Jurkat, Clone E6-1 (cell line): Measurements from ENCODE around the gene BCL3.
A peak's percentile ranks its signal among the peaks of the same experiment; 100 is the strongest.
"Not testable (repeated sequence)": the region's sequence is repeated elsewhere in the genome, so short reads cannot be mapped to it uniquely, and the experiment has no call there.

ENCODE experiments used
- DNase-seq: peaks from one replicate; pipeline ENCODE4 v3.0.0-alpha.2; 2011; ENCODE audit warnings: low read depth, low spot score
- H3K4me3 ChIP-seq: 2 replicates; pipeline ENCODE4 v1.5.1; 2011; ENCODE audit warnings: mild to moderate bottlenecking, low read length, control low read depth, moderate library complexity

BCL3 gene

GRCh38 chr19:44719262-44719701 is 29.2 kb upstream of the BCL3 start:
- no peak for DNase-seq
- H3K4me3 ChIP-seq, result no peak overlapping the region

- DNase-seq, H3K4me3 ChIP-seq: not testable (repeated sequence)
Measured at GRCh38 chr19:44720396-44720795, 28.1 kb upstream of the BCL3 start.

DNA sequence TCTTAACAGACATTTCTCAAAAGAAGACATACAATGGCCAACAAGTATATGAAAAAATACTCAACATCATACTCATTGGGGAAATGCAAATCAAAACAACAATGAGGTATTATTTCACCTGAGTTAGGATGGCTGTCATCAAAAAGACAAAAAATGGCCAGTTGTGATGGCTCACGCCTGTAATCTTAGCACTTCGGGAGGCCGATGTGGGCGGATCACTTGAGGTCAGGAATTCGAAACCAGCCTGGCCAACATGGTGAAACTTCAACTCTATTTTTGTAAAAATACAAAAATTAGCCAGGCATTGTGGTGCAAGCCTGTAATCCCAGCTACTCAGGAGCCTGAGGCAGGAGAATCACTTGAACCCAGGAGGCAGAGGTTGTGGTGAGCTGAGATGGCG is 27.6 kb upstream of the BCL3 start:
- DNase-seq, result no peak
- no peak overlapping the region for H3K4me3 ChIP-seq

GRCh38 chr19:44721369-44721768 is 27.1 kb upstream of the BCL3 start:
- H3K4me3 ChIP-seq, result not testable (repeated sequence)

DNA sequence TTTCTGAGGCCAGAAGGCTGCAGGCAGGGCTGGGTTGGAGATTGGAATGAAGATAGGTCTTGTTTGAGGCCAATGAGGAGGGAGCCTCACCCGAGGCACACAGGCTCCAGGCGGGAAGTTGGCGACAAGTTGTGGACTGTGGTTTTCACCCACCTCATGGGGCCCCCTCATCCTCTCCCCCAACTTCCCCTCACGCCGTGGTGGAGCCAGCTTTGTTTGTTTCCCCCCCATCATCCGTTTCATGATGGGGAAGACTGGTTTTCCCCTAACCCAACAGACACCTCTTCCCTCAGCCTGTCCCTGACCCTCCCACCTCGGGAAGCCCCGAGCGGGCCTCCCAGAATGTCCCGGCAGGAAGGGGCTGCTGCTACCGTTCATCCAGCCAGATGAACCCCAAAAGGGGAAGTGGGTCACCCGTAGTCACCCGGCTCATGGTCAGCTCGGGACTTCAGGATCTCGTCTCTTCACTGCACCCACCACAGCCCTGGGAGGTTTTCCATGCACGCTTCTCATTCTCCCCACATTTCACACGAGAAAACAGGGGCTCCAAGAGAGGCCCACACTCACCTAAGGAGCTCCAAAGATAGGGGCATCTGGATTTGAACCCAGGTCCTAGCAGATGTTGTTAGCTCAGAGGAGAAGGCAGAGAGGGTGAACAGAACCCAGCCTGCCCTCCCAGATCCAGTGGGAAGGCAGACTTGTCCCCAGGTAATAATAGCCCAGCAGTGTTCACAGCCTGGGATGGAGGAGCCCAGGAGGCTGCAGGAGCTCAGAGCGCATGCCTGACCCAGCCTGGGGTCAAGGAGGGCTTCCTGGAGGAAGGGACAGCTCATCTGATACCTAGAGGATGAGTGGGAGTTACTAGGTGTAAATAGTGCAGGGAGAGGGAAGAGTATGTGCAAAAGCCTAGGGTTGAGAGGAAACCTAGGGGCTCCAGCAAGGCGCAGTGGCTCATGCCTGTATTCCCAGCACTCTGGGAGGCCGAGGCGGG is 26.1 kb upstream of the BCL3 start:
- peak; percentile 30 for DNase-seq
- no peak overlapping the region for H3K4me3 ChIP-seq

More at GRCh38 chr19:44721369-44721768, 27.1 kb upstream of the BCL3 start:
- DNase-seq, result not testable (repeated sequence)

- no peak for DNase-seq
- no peak overlapping the region for H3K4me3 ChIP-seq
Measured at GRCh38 chr19:44723299-44723951, 25.1 kb upstream of the BCL3 start.

DNA sequence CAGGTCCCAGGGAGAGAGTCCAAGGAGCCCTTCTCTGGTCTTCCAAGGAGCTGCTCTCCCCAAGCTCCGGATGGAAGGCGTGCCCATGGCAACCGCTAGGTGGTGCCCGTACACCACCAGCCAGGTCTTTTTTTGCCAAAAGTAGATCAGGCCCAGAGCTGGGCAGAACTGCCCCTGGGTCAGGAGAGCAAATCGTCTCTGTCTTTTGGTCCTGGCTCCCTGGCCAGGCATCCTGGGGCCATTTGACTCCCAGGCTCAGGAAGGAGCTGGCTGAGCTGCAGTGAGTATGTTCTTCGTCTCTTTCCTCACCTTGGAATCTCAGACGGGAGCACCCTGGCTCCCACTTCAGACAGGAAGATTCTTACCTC is 24.6 kb upstream of the BCL3 start:
- peak; percentile 44 for DNase-seq
- H3K4me3 ChIP-seq, result no peak overlapping the region

GRCh38 chr19:44725251-44725650 is 23.3 kb upstream of the BCL3 start:
- H3K4me3 ChIP-seq, result no peak overlapping the region
- no peak for DNase-seq

- H3K4me3 ChIP-seq, result no peak overlapping the region
- no peak for DNase-seq
Measured at GRCh38 chr19:44725684-44726083, 22.8 kb upstream of the BCL3 start.

GRCh38 chr19:44726465-44726864 is 22.0 kb upstream of the BCL3 start:
- no peak for DNase-seq
- no peak overlapping the region for H3K4me3 ChIP-seq

GRCh38 chr19:44728178-44728577 is 20.3 kb upstream of the BCL3 start:
- no peak overlapping the region for H3K4me3 ChIP-seq
- DNase-seq, result no peak

GRCh38 chr19:44729516-44730033 is 18.9 kb upstream of the BCL3 start:
- DNase-seq, result no peak
- H3K4me3 ChIP-seq, result no peak overlapping the region

DNA sequence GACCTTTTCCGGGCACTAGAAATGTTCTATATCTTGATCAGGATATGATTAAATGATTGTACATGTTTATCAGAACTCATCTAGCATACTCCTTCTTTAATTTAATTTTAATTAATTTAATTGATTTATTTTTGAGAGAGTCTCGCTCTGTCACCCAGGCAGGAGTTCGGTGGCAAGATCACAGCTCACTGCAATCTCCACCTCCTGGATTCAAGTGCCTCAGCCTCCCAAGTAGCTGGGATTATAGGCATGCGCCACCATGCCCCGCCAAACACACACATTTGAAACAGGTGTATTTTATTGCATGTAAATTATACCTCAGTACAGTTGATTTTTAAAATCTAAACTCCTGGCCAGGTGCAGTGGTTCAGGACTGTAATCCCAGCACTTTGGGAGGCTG is 17.4 kb upstream of the BCL3 start:
- H3K4me3 ChIP-seq, result no peak overlapping the region
- DNase-seq, result no peak

- no peak for DNase-seq
- no peak overlapping the region for H3K4me3 ChIP-seq
Measured at GRCh38 chr19:44731622-44732021, 16.9 kb upstream of the BCL3 start.

GRCh38 chr19:44732235-44733014 is 16.1 kb upstream of the BCL3 start:
- no peak for DNase-seq

GRCh38 chr19:44734357-44734756 is 14.2 kb upstream of the BCL3 start:
- DNase-seq, result no peak
- no peak overlapping the region for H3K4me3 ChIP-seq

More at GRCh38 chr19:44732235-44733014, 16.1 kb upstream of the BCL3 start:
- H3K4me3 ChIP-seq, result no peak overlapping the region

GRCh38 chr19:44735011-44735410 is 13.5 kb upstream of the BCL3 start:
- no peak for DNase-seq
- no peak overlapping the region for H3K4me3 ChIP-seq

DNA sequence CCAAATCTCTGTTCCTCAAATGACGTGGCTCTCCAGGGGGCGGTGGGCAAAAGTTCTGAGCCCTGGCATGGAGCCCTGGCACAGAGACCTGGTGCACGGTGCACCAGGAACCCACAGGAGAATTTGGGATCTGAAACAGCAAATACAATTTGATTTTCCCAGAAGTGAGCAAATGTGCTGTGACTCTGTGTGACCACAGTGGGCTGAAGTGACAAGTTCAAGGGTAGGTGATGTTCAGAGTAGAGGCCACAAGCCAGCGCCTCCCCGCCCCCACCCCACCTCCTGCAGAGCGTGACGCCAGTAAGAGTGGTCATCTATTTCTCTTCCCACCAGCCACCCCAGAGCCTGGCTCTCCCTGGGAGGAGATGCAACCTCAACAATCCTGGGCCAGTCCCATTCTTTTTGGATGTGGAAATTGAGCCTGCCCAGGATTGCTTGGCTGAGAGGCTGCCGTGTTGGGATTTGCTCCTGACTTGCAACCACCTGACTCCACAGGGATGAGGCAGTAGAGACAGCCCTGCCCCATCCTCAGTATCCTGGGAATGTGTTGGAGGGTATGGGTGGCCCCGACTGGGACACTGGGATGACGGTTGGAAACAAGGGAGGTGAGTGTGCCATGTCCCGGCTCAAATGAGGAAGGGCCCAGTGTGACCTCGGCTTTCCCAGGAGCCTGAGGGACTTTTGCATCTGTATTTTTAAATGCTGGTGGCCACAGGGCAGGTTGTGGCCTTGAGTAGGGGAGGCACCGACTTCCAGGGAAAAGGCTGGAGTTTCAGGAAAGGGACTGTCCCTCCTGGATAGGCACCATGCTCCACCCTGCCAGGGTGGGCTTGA is 11.1 kb upstream of the BCL3 start:
- no peak for DNase-seq
- no peak overlapping the region for H3K4me3 ChIP-seq

GRCh38 chr19:44738136-44738535 is 10.4 kb upstream of the BCL3 start:
- H3K4me3 ChIP-seq, result no peak overlapping the region
- no peak for DNase-seq
